ENCODE data around the gene TSPAN14. TPM values are rescaled to one million over a fixed set of nuclear protein-coding genes. Genes with fewer than 3 reads are reported as not detected.
"Not testable (repeated sequence)": the region's sequence is repeated elsewhere in the genome, so short reads cannot be mapped to it uniquely, and the experiment has no call there.

Gene TSPAN14
- total and polyA plus RNA-seq, 4 donors: 19.8 to 82.5 (median 55.6) TPM

GRCh38 chr10:80538481-80539185 lies 84.5 kb downstream of the TSPAN14 start:
- H3K27me3 ChIP-seq (ENCODE audit: control insufficient read depth, insufficient read depth, low read length): no peaks in the 10 kb centered on the region
- 92% methylated on average over 14 of the region's 16 CpGs for WGBS (ENCODE audit: insufficient coverage)
- no peak overlapping the region for H3K4me3 ChIP-seq (ENCODE audit: low read depth, low read length)
- DNase-seq (ENCODE audit: low read depth in 4 of 6, low spot score in 6 of 6): no peak
- H3K36me3 ChIP-seq (ENCODE audit: control insufficient read depth, insufficient read depth, low read length): no peaks in the 10 kb centered on the region
- H3K27ac ChIP-seq (ENCODE audit: low read depth, low read length): no peak overlapping the region
- peaks cover 39% of the 10 kb centered on the region for H3K4me1 ChIP-seq (ENCODE audit: control insufficient read depth, insufficient read depth, low read length)
- H3K9me3 ChIP-seq (ENCODE audit: control insufficient read depth, insufficient read depth, low read length): no peaks in the 10 kb centered on the region

GRCh38 chr10:80539421-80540031 lies 85.4 kb downstream of the TSPAN14 start:
- no peak overlapping the region for H3K27ac ChIP-seq (ENCODE audit: low read depth, low read length)
- no peak overlapping the region for H3K4me3 ChIP-seq (ENCODE audit: low read depth, low read length)
- no peaks in the 10 kb centered on the region for H3K27me3 ChIP-seq (ENCODE audit: control insufficient read depth, insufficient read depth, low read length)
- peaks cover 39% of the 10 kb centered on the region for H3K4me1 ChIP-seq (ENCODE audit: control insufficient read depth, insufficient read depth, low read length)
- DNase-seq (ENCODE audit: low read depth in 4 of 6, low spot score in 6 of 6): peak in 3 of 6 donors; percentile 2 to 59 (median 56)
- H3K36me3 ChIP-seq (ENCODE audit: control insufficient read depth, insufficient read depth, low read length): no peaks in the 10 kb centered on the region
- 71% methylated on average over 7 of the region's 7 CpGs for WGBS (ENCODE audit: insufficient coverage)
- H3K9me3 ChIP-seq (ENCODE audit: control insufficient read depth, insufficient read depth, low read length): no peaks in the 10 kb centered on the region

- Histone ChIP-seq H3K9me3 (ENCODE audit: control insufficient read depth, insufficient read depth, low read length) (no peaks in the 10 kb centered on the region), H3K4me3 (ENCODE audit: low read depth, low read length) (no peak overlapping the region), H3K27ac (ENCODE audit: low read depth, low read length) (no peak overlapping the region), H3K36me3 (ENCODE audit: control insufficient read depth, insufficient read depth, low read length) (no peaks in the 10 kb centered on the region), H3K4me1 (ENCODE audit: control insufficient read depth, insufficient read depth, low read length) (peaks cover 39% of the 10 kb centered on the region), H3K27me3 (ENCODE audit: control insufficient read depth, insufficient read depth, low read length) (no peaks in the 10 kb centered on the region)
- DNase-seq (ENCODE audit: low read depth in 4 of 6, low spot score in 6 of 6): no peak
- WGBS (ENCODE audit: insufficient coverage): 87% methylated on average over 11 of the region's 11 CpGs
These were observed 86.0 kb downstream of the TSPAN14 start for GRCh38 chr10:80540136-80540535.

- no CpG with 5 or more reads among the region's 9 CpGs for WGBS (ENCODE audit: insufficient coverage)
- H3K36me3 ChIP-seq (ENCODE audit: control insufficient read depth, insufficient read depth, low read length): no peaks in the 10 kb centered on the region
- H3K27ac ChIP-seq (ENCODE audit: low read depth, low read length): peak overlapping the region; percentile 25
- H3K27me3 ChIP-seq (ENCODE audit: control insufficient read depth, insufficient read depth, low read length): no peaks in the 10 kb centered on the region
- H3K9me3 ChIP-seq (ENCODE audit: control insufficient read depth, insufficient read depth, low read length): no peaks in the 10 kb centered on the region
- DNase-seq (ENCODE audit: low read depth in 4 of 6, low spot score in 6 of 6): no peak
- peaks cover 37% of the 10 kb centered on the region for H3K4me1 ChIP-seq (ENCODE audit: control insufficient read depth, insufficient read depth, low read length)
- no peak overlapping the region for H3K4me3 ChIP-seq (ENCODE audit: low read depth, low read length)
These were observed 86.5 kb downstream of the TSPAN14 start for GRCh38 chr10:80540618-80540980.

GRCh38 chr10:80540981-80541750 lies 87.1 kb downstream of the TSPAN14 start:
- peak overlapping the region; percentile 25 for H3K27ac ChIP-seq (ENCODE audit: low read depth, low read length)
- peaks cover 32% of the 10 kb centered on the region for H3K4me1 ChIP-seq (ENCODE audit: control insufficient read depth, insufficient read depth, low read length)
- no peaks in the 10 kb centered on the region for H3K9me3 ChIP-seq (ENCODE audit: control insufficient read depth, insufficient read depth, low read length)
- no peak for DNase-seq (ENCODE audit: low read depth in 4 of 6, low spot score in 6 of 6)
- WGBS (ENCODE audit: insufficient coverage): 81% methylated on average over 11 of the region's 11 CpGs
- no peaks in the 10 kb centered on the region for H3K27me3 ChIP-seq (ENCODE audit: control insufficient read depth, insufficient read depth, low read length)
- no peak overlapping the region for H3K4me3 ChIP-seq (ENCODE audit: low read depth, low read length)
- no peaks in the 10 kb centered on the region for H3K36me3 ChIP-seq (ENCODE audit: control insufficient read depth, insufficient read depth, low read length)

GRCh38 chr10:80542053-80542452 lies 87.9 kb downstream of the TSPAN14 start:
- 86% methylated on average over 2 of the region's 4 CpGs for WGBS (ENCODE audit: insufficient coverage)

GRCh38 chr10:80542652-80543318 lies 88.7 kb downstream of the TSPAN14 start:
- no peaks in the 10 kb centered on the region for H3K9me3 ChIP-seq (ENCODE audit: control insufficient read depth, insufficient read depth, low read length)
- no peak for DNase-seq (ENCODE audit: low read depth in 4 of 6, low spot score in 6 of 6)
- no peak overlapping the region for H3K27ac ChIP-seq (ENCODE audit: low read depth, low read length)
- no peaks in the 10 kb centered on the region for H3K36me3 ChIP-seq (ENCODE audit: control insufficient read depth, insufficient read depth, low read length)
- no peaks in the 10 kb centered on the region for H3K27me3 ChIP-seq (ENCODE audit: control insufficient read depth, insufficient read depth, low read length)
- 92% methylated on average over 15 of the region's 19 CpGs for WGBS (ENCODE audit: insufficient coverage)
- H3K4me3 ChIP-seq (ENCODE audit: low read depth, low read length): no peak overlapping the region
- H3K4me1 ChIP-seq (ENCODE audit: control insufficient read depth, insufficient read depth, low read length): peaks cover 23% of the 10 kb centered on the region

More at GRCh38 chr10:80542053-80542452, 87.9 kb downstream of the TSPAN14 start:
- no peak overlapping the region for H3K27ac ChIP-seq (ENCODE audit: low read depth, low read length)
- H3K36me3 ChIP-seq (ENCODE audit: control insufficient read depth, insufficient read depth, low read length): no peaks in the 10 kb centered on the region
- peaks cover 27% of the 10 kb centered on the region for H3K4me1 ChIP-seq (ENCODE audit: control insufficient read depth, insufficient read depth, low read length)
- no peak for DNase-seq (ENCODE audit: low read depth in 4 of 6, low spot score in 6 of 6)
- no peaks in the 10 kb centered on the region for H3K27me3 ChIP-seq (ENCODE audit: control insufficient read depth, insufficient read depth, low read length)
- no peaks in the 10 kb centered on the region for H3K9me3 ChIP-seq (ENCODE audit: control insufficient read depth, insufficient read depth, low read length)
- H3K4me3 ChIP-seq (ENCODE audit: low read depth, low read length): no peak overlapping the region

GRCh38 chr10:80543319-80543672 lies 89.2 kb downstream of the TSPAN14 start:
- not testable (repeated sequence) for H3K27me3 ChIP-seq (ENCODE audit: control insufficient read depth, insufficient read depth, low read length); H3K27ac ChIP-seq (ENCODE audit: low read depth, low read length); H3K36me3 ChIP-seq (ENCODE audit: control insufficient read depth, insufficient read depth, low read length); H3K9me3 ChIP-seq (ENCODE audit: control insufficient read depth, insufficient read depth, low read length); DNase-seq (ENCODE audit: low read depth in 4 of 6, low spot score in 6 of 6); H3K4me3 ChIP-seq (ENCODE audit: low read depth, low read length)
- WGBS (ENCODE audit: insufficient coverage): 97% methylated on average over 15 of the region's 25 CpGs
- peaks cover 17% of the 10 kb centered on the region for H3K4me1 ChIP-seq (ENCODE audit: control insufficient read depth, insufficient read depth, low read length)

GRCh38 chr10:80544316-80544953 lies 90.3 kb downstream of the TSPAN14 start:
- Histone ChIP-seq H3K27ac (ENCODE audit: low read depth, low read length) (no peak overlapping the region), H3K9me3 (ENCODE audit: control insufficient read depth, insufficient read depth, low read length) (no peaks in the 10 kb centered on the region), H3K4me3 (ENCODE audit: low read depth, low read length) (no peak overlapping the region), H3K36me3 (ENCODE audit: control insufficient read depth, insufficient read depth, low read length) (no peaks in the 10 kb centered on the region), H3K4me1 (ENCODE audit: control insufficient read depth, insufficient read depth, low read length) (peaks cover 12% of the 10 kb centered on the region), H3K27me3 (ENCODE audit: control insufficient read depth, insufficient read depth, low read length) (no peaks in the 10 kb centered on the region)
- DNase-seq (ENCODE audit: low read depth in 4 of 6, low spot score in 6 of 6): no peak
- WGBS (ENCODE audit: insufficient coverage): 88% methylated on average over 12 of the region's 12 CpGs
